ENCODE results near the gene ZNF652.

GRCh38 chr17:49401971-49402611, 40.0 kb upstream of the ZNF652 start:
- TF ChIP-seq POLR2A (IDR thresholded peaks at IDR 0.05) (no peak), CTCF (IDR thresholded peaks at IDR 0.05) (no peak)

Data from prostate gland (tissue), 2 donors.